Nephron (organoid): ENCODE results near the gene RAPH1.

Experiments
- H3K27ac Mint-ChIP-seq, 3 experiments: 2 replicates each; pipeline ENCODE4 v1.8.0; 2020; ENCODE audit warnings: mixed read lengths in 3 of 3, mild to moderate bottlenecking in 2 of 3, moderate library complexity in 1 of 3
- H3K27me3 Mint-ChIP-seq: 2 replicates; pipeline ENCODE4 v1.8.0; 2021; ENCODE audit warnings: low read depth, mild to moderate bottlenecking, moderate library complexity, mixed read lengths
- H3K36me3 Mint-ChIP-seq: 2 replicates; pipeline ENCODE4 v1.8.0; 2020; ENCODE audit warnings: low read depth, mixed read lengths
- H3K4me1 Mint-ChIP-seq: 2 replicates; pipeline ENCODE4 v1.8.0; 2020; ENCODE audit warnings: mixed read lengths
- H3K4me3 Mint-ChIP-seq, 3 experiments: 2 replicates each; pipeline ENCODE4 v1.8.0; 2020; ENCODE audit warnings: mild to moderate bottlenecking in 3 of 3, mixed read lengths in 3 of 3, moderate library complexity in 2 of 3
- H3K9me3 Mint-ChIP-seq: 2 replicates; pipeline ENCODE4 v1.8.0; 2020; ENCODE audit warnings: mixed read lengths
- CTCF ChIP-seq, 3 experiments: fragments of 200-600 bp; sonication (generic); IDR thresholded peaks; one replicate each; pipeline ENCODE4 v1.5.0; 2021; ENCODE audit warnings: antibody characterized with exemption in 3 of 3; ENCODE audit not compliant: unreplicated experiment in 3 of 3

Gene RAPH1

DNA sequence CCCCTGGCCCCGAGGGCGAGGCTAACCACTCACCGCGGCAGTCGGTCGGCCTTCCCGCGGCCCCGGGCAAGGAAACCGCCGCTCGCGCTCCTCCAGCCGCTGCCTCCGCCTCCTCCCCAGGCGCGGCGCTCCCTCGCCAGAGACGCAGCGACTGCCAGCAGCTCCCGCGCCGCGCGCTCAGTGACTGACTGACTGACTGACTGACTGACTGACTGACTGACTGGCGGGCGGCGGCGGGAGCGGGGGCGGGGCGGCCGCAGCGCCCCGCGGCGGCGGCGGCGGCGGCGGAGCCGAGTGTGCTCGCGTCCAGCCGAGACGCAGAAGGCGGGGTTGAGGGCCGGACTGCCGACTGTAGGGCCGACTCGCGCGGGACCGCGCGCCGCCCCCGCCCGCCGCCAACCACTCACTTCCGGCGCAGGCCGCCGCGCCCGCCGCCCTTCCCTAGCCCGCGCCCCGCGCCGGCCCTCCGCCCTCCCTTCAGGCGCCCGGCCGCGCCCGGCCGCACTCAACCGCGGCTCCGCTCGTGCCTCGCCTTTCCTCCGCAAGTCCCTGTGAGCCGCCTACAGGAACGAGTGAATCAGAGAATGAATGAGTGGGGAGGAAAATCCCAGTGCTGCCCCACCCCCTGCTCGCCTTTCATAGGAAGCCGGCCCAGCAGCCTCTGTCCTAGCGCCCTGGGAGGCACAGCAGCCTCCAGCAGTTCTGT is at the start of gene RAPH1:
Gene RAPH1 (minus strand): TSS at position 224 of the 706 bp plus-strand sequence. CDS start 39,948 bp downstream, outside the sequence.
- H3K36me3 Mint-ChIP-seq = peaks cover 5% of the 10 kb centered on the region
- H3K27ac Mint-ChIP-seq = peak within 1 kb of the TSS; percentile 94 to 98 (median 95)
- no peaks in the 10 kb centered on the region for H3K27me3 Mint-ChIP-seq
- peaks cover 40% of the 10 kb centered on the region for H3K4me1 Mint-ChIP-seq
- H3K9me3 Mint-ChIP-seq = peaks cover 8% of the 10 kb centered on the region
- no peak for TF ChIP-seq CTCF (IDR thresholded peaks at IDR 0.05; ENCODE audit: unreplicated experiment in 3 of 3)
- peak within 1 kb of the TSS; percentile 94 to 98 (median 97) for H3K4me3 Mint-ChIP-seq

GRCh38 chr2:203584784-203585183 is 49.7 kb upstream of the RAPH1 start:
- Mint-ChIP-seq H3K4me3 (no peak overlapping the region), H3K9me3 (no peaks in the 10 kb centered on the region), H3K4me1 (peaks cover 40% of the 10 kb centered on the region)

GRCh38 chr2:203583701-203584100 is 48.6 kb upstream of the RAPH1 start:
- H3K4me3 Mint-ChIP-seq = no peak overlapping the region
- H3K27ac Mint-ChIP-seq = no peak overlapping the region
- no peak for TF ChIP-seq CTCF (IDR thresholded peaks at IDR 0.05; ENCODE audit: unreplicated experiment in 3 of 3)
- H3K27me3 Mint-ChIP-seq = no peaks in the 10 kb centered on the region
- H3K9me3 Mint-ChIP-seq = no peaks in the 10 kb centered on the region
- H3K36me3 Mint-ChIP-seq = no peaks in the 10 kb centered on the region
- H3K4me1 Mint-ChIP-seq = peaks cover 51% of the 10 kb centered on the region

More at GRCh38 chr2:203584784-203585183, 49.7 kb upstream of the RAPH1 start:
- no peak for TF ChIP-seq CTCF (IDR thresholded peaks at IDR 0.05; ENCODE audit: unreplicated experiment in 3 of 3)
- peaks cover 3% of the 10 kb centered on the region for H3K27me3 Mint-ChIP-seq
- H3K36me3 Mint-ChIP-seq = no peaks in the 10 kb centered on the region
- peak overlapping the region in 1 of 3 experiments; percentile 46 for H3K27ac Mint-ChIP-seq

GRCh38 chr2:203583084-203583695 is 48.1 kb upstream of the RAPH1 start:
- no peak for TF ChIP-seq CTCF (IDR thresholded peaks at IDR 0.05; ENCODE audit: unreplicated experiment in 3 of 3)
- Mint-ChIP-seq H3K4me3 (no peak overlapping the region), H3K27me3 (no peaks in the 10 kb centered on the region), H3K9me3 (no peaks in the 10 kb centered on the region), H3K4me1 (peaks cover 52% of the 10 kb centered on the region), H3K27ac (peak overlapping the region; percentile 66 to 95 (median 88)), H3K36me3 (no peaks in the 10 kb centered on the region)

GRCh38 chr2:203582468-203582867 is 47.4 kb upstream of the RAPH1 start:
- peak overlapping the region; percentile 66 to 95 (median 88) for H3K27ac Mint-ChIP-seq
- TF ChIP-seq CTCF (IDR thresholded peaks at IDR 0.05; ENCODE audit: unreplicated experiment in 3 of 3) = no peak
- no peaks in the 10 kb centered on the region for H3K36me3 Mint-ChIP-seq
- H3K27me3 Mint-ChIP-seq = no peaks in the 10 kb centered on the region
- H3K4me1 Mint-ChIP-seq = peaks cover 52% of the 10 kb centered on the region
- no peaks in the 10 kb centered on the region for H3K9me3 Mint-ChIP-seq
- H3K4me3 Mint-ChIP-seq = no peak overlapping the region
